ENCODE measurements around the gene POLR1G. TPM values are rescaled to one million over a fixed set of nuclear protein-coding genes. Genes with fewer than 3 reads are reported as not detected.

The POLR1G gene
- total RNA-seq, 1 donor from 2014 or later = 4.5 TPM

- no peak for TF ChIP-seq CTCF (IDR thresholded peaks at IDR 0.05)
- DNase-seq = peak; percentile 97
- ATAC-seq = peak; percentile 99
- peaks cover 16% of the 10 kb centered on the region for H3K4me1 ChIP-seq
- peak within 1 kb of the TSS; percentile 90 for H3K4me3 ChIP-seq
- intact Hi-C loops (cut with DNase I) = no loop called here
- no peaks in the 10 kb centered on the region for H3K36me3 ChIP-seq
- peak within 1 kb of the TSS; percentile 85 for H3K27ac ChIP-seq
- no peaks in the 10 kb centered on the region for H3K27me3 ChIP-seq (ENCODE audit: low read depth)
- H3K9me3 ChIP-seq = no peaks in the 10 kb centered on the region
These were observed 35.8 kb upstream of the POLR1G start, which contains the start of gene ERCC2 for GRCh38 chr19:45370410-45371204. ERCC2 (minus strand) TSS chr19:45370573; CDS start chr19:45370540, 33 bp downstream.

- TF ChIP-seq CTCF (IDR thresholded peaks at IDR 0.05) = no peak
- Histone ChIP-seq H3K27me3 (ENCODE audit: low read depth) (no peaks in the 10 kb centered on the region), H3K9me3 (no peaks in the 10 kb centered on the region), H3K4me3 (no peak overlapping the region), H3K36me3 (no peaks in the 10 kb centered on the region), H3K4me1 (peaks cover 9% of the 10 kb centered on the region), H3K27ac (no peak overlapping the region)
- peak; percentile 27 to 62 for ATAC-seq
- intact Hi-C loops (cut with DNase I) = no loop called here
- no peak for DNase-seq
These were observed 30.3 kb upstream of the POLR1G start for GRCh38 chr19:45376045-45376724.

- Histone ChIP-seq H3K9me3 (no peaks in the 10 kb centered on the region), H3K4me3 (no peak overlapping the region), H3K27me3 (ENCODE audit: low read depth) (peaks cover 18% of the 10 kb centered on the region), H3K4me1 (peaks cover 8% of the 10 kb centered on the region), H3K27ac (no peak overlapping the region), H3K36me3 (no peaks in the 10 kb centered on the region)
- TF ChIP-seq CTCF (IDR thresholded peaks at IDR 0.05) = no peak
- ATAC-seq (no peak), DNase-seq (no peak)
- intact Hi-C loops (cut with DNase I) = no loop called here
These were observed 26.3 kb upstream of the POLR1G start for GRCh38 chr19:45380107-45380506.

GRCh38 chr19:45382426-45382825 lies 24.0 kb upstream of the POLR1G start:
- peak in 1 of 2 donors; percentile 28 for ATAC-seq
- intact Hi-C loops (cut with DNase I) = no loop called here
- no peak for DNase-seq

More at GRCh38 chr19:45382426-45382825, 24.0 kb upstream of the POLR1G start:
- Histone ChIP-seq H3K9me3 (no peaks in the 10 kb centered on the region), H3K4me1 (peaks cover 9% of the 10 kb centered on the region), H3K27ac (no peak overlapping the region), H3K36me3 (no peaks in the 10 kb centered on the region), H3K4me3 (no peak overlapping the region), H3K27me3 (ENCODE audit: low read depth) (peaks cover 38% of the 10 kb centered on the region)
- TF ChIP-seq CTCF (IDR thresholded peaks at IDR 0.05) = no peak

All from lower lobe of right lung (tissue), 2 donors.